Vagina (tissue), 2 donors: ENCODE data around the gene ATP5ME.

Experiments used
- CTCF ChIP-seq, 3 experiments: fragments of 450-650 bp in 2 of 3; fragments of 200-600 bp in 1 of 3; sonication (generic) in 1 of 3; IDR thresholded peaks; one replicate each; pipeline ENCODE4 v1.5.1; 2017 to 2019; ENCODE audit warnings: antibody characterized with exemption in 3 of 3, mild to moderate bottlenecking in 2 of 3, moderate library complexity in 2 of 3
- POLR2AphosphoS5 ChIP-seq, 2 donors: sonication (generic); formaldehyde crosslinking; IDR thresholded peaks; one replicate each; pipeline ENCODE4 v1.9.0; 2017; ENCODE audit warnings: antibody characterized with exemption in 2 of 2, mild to moderate bottlenecking in 2 of 2, low read depth in 1 of 2; ENCODE audit not compliant: insufficient read depth in 1 of 2

DNA sequence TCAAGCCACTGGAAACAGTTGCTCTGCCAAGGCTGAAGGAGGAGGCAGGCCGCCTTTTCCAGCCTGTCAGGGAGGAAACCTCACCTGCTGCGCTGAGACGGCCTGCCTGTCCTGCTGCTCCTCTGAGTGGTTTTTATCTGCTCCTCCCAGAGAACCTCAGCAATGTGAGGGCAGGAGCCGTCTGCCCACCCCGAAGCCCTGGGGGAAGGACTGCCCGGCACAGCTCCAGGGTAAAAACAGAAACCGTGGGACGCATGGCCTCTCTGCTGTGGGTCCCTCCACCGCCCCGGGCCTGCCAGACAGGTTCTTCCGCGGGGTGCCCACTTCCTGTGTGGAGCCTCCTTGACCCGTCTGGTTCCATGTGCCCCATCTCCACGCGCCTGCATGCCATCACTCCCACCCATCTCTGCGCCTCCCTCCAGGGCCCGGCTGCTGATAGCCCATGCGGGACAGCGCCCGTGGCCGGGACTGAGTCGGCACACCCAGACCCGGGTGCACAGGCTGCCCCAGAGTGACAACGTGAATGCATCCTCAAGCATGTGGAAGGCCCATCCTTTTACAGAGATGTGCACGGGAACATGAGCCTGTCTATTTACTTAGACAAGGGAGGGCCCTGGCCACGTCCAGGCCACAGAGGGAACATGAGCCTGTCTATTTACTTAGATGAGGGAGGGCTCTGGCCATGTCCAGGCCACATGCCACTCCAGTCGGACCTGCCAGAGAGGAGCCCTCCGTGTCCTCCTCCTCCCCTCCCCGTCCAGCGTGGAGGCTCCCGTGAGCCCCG is 18.9 kb upstream of the ATP5ME start:
- no peak for TF ChIP-seq CTCF (IDR thresholded peaks at IDR 0.05)
- TF ChIP-seq POLR2AphosphoS5 (IDR thresholded peaks at IDR 0.05; ENCODE audit: insufficient read depth in 1 of 2, low read depth in 1 of 2) = no peak
